GM10248 (cell line): ENCODE results near the gene NSMF.

Experiments used
- CTCF ChIA-PET: fragments of 300-600 bp; sonication (Branson Sonifier 250); formaldehyde crosslinking; extraction: SDS; loops from one replicate; lab custom pipeline; 2021; ENCODE audit warnings: antibody characterized with exemption; lab: Yijun Ruan, JAX
- POLR2A ChIA-PET: fragments of 350-650 bp; sonication (Branson Sonifier 250); formaldehyde crosslinking; extraction: SDS; loops from one replicate; lab custom pipeline; 2020; ENCODE audit warnings: antibody characterized with exemption; lab: Yijun Ruan, JAX
- DNase-seq: peaks from one replicate; pipeline ENCODE4 v3.0.0; 2012; ENCODE audit errors: extremely low spot score
- TF ChIP-seq, protein P1 (sequence below): IDR thresholded peaks from 2 replicates; pipeline ENCODE4 v1.5.1; 2012; ENCODE audit warnings: mild to moderate bottlenecking, low read depth; ENCODE audit errors: extremely low read depth, missing control alignments, control extremely low read depth

Gene NSMF

DNA sequence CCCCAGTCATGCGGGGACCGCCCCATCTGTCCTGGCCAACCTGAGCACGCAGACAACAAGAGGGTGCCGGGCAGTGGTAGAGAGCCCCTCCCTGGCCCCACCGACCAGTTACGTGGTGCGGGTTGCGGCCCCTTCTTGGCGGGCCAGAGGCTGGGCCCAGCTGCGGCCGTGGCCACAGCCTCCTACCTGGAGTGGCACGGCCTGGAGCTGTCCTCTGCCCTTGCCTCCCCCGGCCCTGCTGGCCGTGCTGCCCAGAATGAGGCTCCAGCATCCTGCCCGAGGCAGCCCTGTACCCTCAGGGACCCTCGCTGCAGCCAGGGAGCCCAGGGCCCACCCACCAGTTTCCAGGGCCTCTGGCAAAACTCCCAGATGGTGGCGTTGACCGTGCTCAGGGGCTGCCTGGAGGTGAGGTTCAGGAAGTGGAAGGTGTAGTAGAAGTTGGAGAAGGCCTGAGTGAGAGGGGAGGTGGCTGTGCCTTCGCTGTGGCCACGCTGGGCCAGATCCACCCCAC, 23.7 kb downstream of the NSMF start:
- DNase-seq, result no peak
- CTCF ChIA-PET, result interaction anchor here (0.7 to 1.3 kb wide), 2 partner anchors 8 to 10 kb away, joined by 3 read pairs; no protein-coding TSS in a partner anchor
- POLR2A ChIA-PET, result no interaction called here
- TF ChIP-seq, protein P1, sequence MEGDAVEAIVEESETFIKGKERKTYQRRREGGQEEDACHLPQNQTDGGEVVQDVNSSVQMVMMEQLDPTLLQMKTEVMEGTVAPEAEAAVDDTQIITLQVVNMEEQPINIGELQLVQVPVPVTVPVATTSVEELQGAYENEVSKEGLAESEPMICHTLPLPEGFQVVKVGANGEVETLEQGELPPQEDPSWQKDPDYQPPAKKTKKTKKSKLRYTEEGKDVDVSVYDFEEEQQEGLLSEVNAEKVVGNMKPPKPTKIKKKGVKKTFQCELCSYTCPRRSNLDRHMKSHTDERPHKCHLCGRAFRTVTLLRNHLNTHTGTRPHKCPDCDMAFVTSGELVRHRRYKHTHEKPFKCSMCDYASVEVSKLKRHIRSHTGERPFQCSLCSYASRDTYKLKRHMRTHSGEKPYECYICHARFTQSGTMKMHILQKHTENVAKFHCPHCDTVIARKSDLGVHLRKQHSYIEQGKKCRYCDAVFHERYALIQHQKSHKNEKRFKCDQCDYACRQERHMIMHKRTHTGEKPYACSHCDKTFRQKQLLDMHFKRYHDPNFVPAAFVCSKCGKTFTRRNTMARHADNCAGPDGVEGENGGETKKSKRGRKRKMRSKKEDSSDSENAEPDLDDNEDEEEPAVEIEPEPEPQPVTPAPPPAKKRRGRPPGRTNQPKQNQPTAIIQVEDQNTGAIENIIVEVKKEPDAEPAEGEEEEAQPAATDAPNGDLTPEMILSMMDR, result no peak

DNA sequence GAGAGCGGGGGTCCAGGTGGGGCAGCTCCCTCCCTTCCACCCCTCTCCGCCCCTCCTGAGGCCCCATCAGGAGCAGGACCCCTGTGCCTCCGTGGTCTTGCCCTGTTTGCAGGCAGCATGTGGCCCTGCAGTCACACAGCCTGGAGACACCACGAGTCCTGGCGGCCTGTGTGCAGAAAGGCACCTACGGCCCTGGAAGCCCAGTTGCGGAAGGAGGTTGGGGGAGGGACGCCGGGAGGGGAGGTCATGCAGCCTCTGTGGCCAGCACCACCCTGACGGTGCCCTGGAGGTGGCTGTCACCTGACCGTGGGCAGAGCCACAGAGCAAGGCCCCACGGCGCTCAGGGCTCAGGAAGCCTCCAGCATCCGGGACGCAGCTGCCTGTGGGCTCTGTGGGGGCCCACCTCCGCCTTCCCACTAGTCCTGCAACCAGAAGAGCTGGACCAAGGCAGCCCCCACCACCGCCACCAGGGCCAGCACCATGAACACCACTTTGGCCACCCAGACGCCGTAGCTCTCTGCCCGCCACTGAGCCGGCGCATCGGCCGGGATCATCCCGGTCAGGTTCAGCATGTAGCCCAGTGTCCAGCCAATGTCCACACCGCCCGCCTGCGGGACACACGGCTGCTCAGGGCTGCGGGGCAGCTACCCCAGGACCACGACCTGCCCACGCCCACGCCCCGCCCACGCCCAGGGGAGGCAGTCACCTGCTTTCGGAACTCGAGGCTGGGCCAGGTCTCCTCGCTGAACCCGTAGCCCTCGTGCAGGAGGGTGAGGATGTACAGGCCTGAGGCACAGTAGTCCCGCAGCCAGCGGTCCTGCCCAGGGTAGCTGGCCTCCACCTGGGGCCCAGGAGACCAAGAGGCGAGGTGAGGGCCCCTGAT, 24.4 kb downstream of the NSMF start:
- TF ChIP-seq, protein P1, result no peak
- ChIA-PET POLR2A (no interaction called here), CTCF (interaction anchor here (0.7 to 3.5 kb wide), 4 partner anchors 9 to 11 kb away, joined by 3 to 21 read pairs (median 8); partner anchors contain the start of genes EXD3 and NOXA1)
- DNase-seq, result no peak

DNA sequence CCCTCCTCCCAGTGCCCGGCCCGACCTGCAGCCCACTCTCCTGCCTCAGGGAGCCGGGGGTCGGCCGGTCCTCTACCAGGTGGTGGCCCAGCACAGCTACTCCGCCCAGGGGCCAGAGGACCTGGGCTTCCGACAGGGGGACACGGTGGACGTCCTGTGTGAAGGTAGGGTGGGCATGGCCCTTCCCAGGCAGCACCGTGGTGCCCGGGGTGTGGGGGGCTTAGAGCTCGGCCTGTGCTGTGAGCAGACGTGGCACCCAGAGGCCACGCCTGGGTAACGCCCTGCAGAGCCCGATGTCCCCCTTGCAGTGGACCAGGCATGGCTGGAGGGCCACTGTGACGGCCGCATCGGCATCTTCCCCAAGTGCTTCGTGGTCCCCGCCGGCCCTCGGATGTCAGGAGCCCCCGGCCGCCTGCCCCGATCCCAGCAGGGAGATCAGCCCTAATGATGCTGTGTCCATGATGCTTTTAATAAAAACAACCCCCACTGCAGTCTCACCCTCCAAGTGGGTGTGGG, 25.2 kb downstream of the NSMF start:
- POLR2A ChIA-PET, result no interaction called here
- CTCF ChIA-PET, result interaction anchor here (1.0 to 3.5 kb wide), 3 partner anchors 10 to 12 kb away, joined by 4 to 21 read pairs (median 12); partner anchors contain the start of genes EXD3 and NOXA1
- DNase-seq, result no peak
- TF ChIP-seq, protein P1, result no peak

DNA sequence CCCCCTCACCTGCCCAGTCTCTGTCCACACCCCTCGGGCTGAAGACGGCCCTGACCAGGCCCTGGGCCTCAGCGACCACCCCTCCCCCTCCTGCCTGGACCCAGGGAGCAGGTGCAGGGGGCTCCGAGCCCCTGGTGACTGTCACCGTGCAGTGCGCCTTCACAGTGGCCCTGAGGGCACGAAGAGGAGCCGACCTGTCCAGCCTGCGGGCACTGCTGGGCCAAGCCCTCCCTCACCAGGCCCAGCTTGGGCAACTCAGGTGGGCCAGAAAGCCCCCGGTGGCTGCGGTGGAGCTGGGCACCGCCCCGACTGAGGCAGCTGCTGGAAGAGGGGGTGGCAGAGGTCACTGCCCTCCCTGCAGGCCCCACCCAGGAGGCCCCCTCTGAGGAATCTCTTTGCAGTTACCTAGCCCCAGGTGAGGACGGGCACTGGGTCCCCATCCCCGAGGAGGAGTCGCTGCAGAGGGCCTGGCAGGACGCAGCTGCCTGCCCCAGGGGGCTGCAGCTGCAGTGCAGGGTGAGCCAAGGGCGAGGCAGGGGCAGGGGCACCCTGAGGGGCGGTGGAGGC, 25.7 kb downstream of the NSMF start:
- CTCF ChIA-PET, result interaction anchor here (1.0 to 3.5 kb wide), 3 partner anchors 10 to 13 kb away, joined by 4 to 21 read pairs (median 12); partner anchors contain the start of genes EXD3 and NOXA1
- no peak for DNase-seq
- POLR2A ChIA-PET, result no interaction called here
- TF ChIP-seq, protein P1, result no peak

DNA sequence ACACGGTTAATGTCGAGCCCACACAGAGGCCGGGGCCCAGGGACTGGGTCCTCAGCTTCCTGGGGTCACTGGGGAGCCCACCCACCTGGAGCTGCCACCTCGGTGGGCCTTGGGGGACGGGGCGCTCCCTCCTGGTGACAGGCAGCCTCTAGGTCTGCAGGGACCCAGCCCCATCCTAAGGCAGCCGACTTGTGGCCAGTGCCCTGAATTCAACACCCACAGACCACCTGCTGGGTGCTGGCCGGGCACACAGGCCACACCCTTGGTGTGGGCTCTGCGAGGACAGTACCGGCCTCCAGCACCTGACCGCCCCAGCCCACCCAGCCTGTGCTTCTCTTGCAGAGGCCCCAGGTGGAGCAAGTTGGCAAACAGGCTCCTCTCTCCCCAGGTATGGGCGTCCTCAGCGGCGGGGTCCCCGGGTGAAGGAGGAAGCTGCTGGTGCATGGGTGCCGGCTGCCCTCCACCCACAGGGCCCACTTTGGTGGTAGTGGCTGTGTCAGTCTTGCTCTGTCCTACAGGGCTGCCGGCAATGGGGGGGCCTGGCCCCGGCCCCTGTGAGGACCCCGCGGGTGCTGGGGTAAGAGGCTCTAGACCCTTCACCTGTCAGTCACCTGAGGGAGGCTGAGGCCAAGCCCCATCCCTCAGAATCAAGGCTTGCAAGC, 26.3 kb downstream of the NSMF start:
- ChIA-PET POLR2A (no interaction called here), CTCF (interaction anchor here (2.2 to 3.5 kb wide), 2 partner anchors 9 to 13 kb away, joined by 12 to 21 read pairs; partner anchors contain the start of genes EXD3 and NOXA1)
- DNase-seq, result no peak
- TF ChIP-seq, protein P1, result no peak
